PC-9 (cell line): ENCODE measurements around the gene PRDM10. TPM values are rescaled to one million over a fixed set of nuclear protein-coding genes. Genes with fewer than 3 reads are reported as not detected.
A peak's percentile ranks its signal among the peaks of the same experiment; 100 is the strongest.

ENCODE experiments used
- BruUV-seq: library from RNA; stranded (reverse); fragments of 400-500 nt; replicated peaks from 2 replicates; lab custom pipeline; 2021; lab: Mats Ljungman, UMichigan
- CTCF ChIA-PET: fragments of 300-600 bp; sonication (Branson Sonifier 250); formaldehyde crosslinking; loops from one replicate; lab custom pipeline; 2022; ENCODE audit warnings: antibody characterized with exemption; lab: Charles Lee
- POLR2A ChIA-PET: fragments of 300-600 bp; sonication (Branson Sonifier 250); formaldehyde crosslinking; loops from one replicate; lab custom pipeline; 2022; ENCODE audit warnings: antibody characterized with exemption; ENCODE audit not compliant: unreplicated experiment; lab: Charles Lee
- DNase-seq, 2 experiments: peaks; one replicate each; pipeline versions ENCODE4 v3.0.0 to v3.0.0-alpha.2; 2015 to 2022; ENCODE audit warnings: mixed read lengths in 1 of 2
- H2AFZ ChIP-seq: fragments of 200-600 bp; sonication (generic); 2 replicates; pipeline ENCODE4 v1.8.1; 2017; ENCODE audit warnings: antibody characterized with exemption
- H3F3A ChIP-seq: fragments of 200-600 bp; sonication (generic); 2 replicates; pipeline ENCODE4 v1.8.1; 2017; ENCODE audit warnings: antibody characterized with exemption, mild to moderate bottlenecking, low read depth; ENCODE audit not compliant: insufficient read depth
- H3K27ac ChIP-seq: fragments of 200-600 bp; sonication (generic); 2 replicates; pipeline ENCODE4 v1.6.1; 2016; ENCODE audit warnings: mixed run types
- H3K27me3 ChIP-seq: fragments of 200-600 bp; sonication (generic); 2 replicates; pipeline ENCODE4 v1.6.1; 2016; ENCODE audit warnings: low read depth, mixed run types; ENCODE audit not compliant: insufficient read depth
- H3K36me3 ChIP-seq: fragments of 200-600 bp; sonication (generic); 2 replicates; pipeline ENCODE4 v1.6.1; 2016; ENCODE audit warnings: low read depth, mixed run types
- H3K4me1 ChIP-seq: fragments of 200-600 bp; sonication (generic); replicated peaks from 2 replicates; pipeline ENCODE4 v1.6.1; 2016; ENCODE audit warnings: mixed run types; ENCODE audit not compliant: insufficient read depth
- H3K4me2 ChIP-seq: fragments of 200-600 bp; sonication (generic); 2 replicates; pipeline ENCODE4 v1.6.1; 2017; ENCODE audit warnings: mixed run types
- H3K4me3 ChIP-seq: fragments of 200-600 bp; sonication (generic); 2 replicates; pipeline ENCODE4 v1.6.1; 2016; ENCODE audit warnings: mixed run types
- H3K79me2 ChIP-seq: fragments of 200-600 bp; sonication (generic); 2 replicates; pipeline ENCODE4 v1.6.1; 2017; ENCODE audit warnings: low read depth, mixed run types
- H3K9me2 ChIP-seq: fragments of 200-600 bp; sonication (generic); 2 replicates; pipeline ENCODE4 v1.8.1; 2017; ENCODE audit warnings: mild to moderate bottlenecking; ENCODE audit not compliant: insufficient read depth
- H3K9me3 ChIP-seq: fragments of 200-600 bp; sonication (generic); 2 replicates; pipeline ENCODE4 v1.8.1; 2016; ENCODE audit warnings: low read depth; ENCODE audit not compliant: insufficient read depth
- H4K20me1 ChIP-seq: fragments of 200-600 bp; sonication (generic); 2 replicates; pipeline ENCODE4 v1.8.1; 2017; ENCODE audit not compliant: insufficient read depth
- EZH2 ChIP-seq: fragments of 200-600 bp; sonication (generic); IDR thresholded peaks from 2 replicates; pipeline ENCODE4 v1.8.0; 2017; ENCODE audit warnings: antibody characterized with exemption, low read depth
- intact Hi-C: fragments of 100-400 bp; cut with micrococcal nuclease; formaldehyde crosslinking; loops from one replicate; pipeline ENCODE4 v1.10.0; 2022; ENCODE audit not compliant: unreplicated experiment
- total RNA-seq: library from RNA; stranded (reverse); gene quantifications from 2 replicates; pipeline ENCODE4 v1.2.3, GENCODE V29; 2021
- TF ChIP-seq, protein P1 (sequence below): fragments of 200-600 bp; sonication (generic); conservative IDR thresholded peaks from 2 replicates; pipeline ENCODE4 v1.6.1; 2017; ENCODE audit warnings: mixed run types, antibody characterized with exemption, mild to moderate bottlenecking, moderate library complexity

The PRDM10 gene
- total RNA-seq, 1 experiment from 2014 or later: 14.6 TPM

DNA sequence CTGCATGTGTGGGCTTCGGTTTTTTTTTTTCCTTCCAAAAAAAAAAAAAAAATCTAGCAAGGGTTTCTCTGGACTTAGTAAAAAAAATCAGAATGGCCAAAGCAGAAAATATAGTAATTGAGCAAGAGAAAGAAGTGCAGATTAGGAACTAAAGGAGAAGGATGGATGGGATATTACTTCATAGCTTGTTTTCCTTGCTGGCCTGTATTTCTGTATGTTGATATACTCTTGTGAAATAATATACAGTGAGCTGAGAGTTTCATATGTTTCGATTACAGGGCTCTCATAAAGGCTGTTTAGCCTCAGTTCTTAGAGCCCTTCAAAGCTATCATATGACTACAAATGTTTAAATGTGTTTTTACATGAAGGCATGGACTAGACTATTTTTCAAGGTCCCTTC, 72.9 kb downstream of the PRDM10 start:
- no TSS peak for BruUV-seq
- Histone ChIP-seq H3K79me2 (no peaks in the 10 kb centered on the region), H3K9me2 (no peaks in the 10 kb centered on the region), H3K36me3 (0 out of 2 replicates have a peak, but pooled peaks cover 4% of the 10 kb centered on the region), H4K20me1 (no peaks in the 10 kb centered on the region), H3K27me3 (no peaks in the 10 kb centered on the region), H3K4me1 (peaks cover 21% of the 10 kb centered on the region), H3F3A (peaks cover 18% of the 10 kb centered on the region), H3K4me2 (peak overlapping the region; percentile 42), H3K4me3 (no peak overlapping the region), H3K27ac (peak overlapping the region; percentile 41; the same call in 1 of the 2 replicates), H2AFZ (no peak overlapping the region), H3K9me3 (no peaks in the 10 kb centered on the region)
- TF ChIP-seq, protein P1, sequence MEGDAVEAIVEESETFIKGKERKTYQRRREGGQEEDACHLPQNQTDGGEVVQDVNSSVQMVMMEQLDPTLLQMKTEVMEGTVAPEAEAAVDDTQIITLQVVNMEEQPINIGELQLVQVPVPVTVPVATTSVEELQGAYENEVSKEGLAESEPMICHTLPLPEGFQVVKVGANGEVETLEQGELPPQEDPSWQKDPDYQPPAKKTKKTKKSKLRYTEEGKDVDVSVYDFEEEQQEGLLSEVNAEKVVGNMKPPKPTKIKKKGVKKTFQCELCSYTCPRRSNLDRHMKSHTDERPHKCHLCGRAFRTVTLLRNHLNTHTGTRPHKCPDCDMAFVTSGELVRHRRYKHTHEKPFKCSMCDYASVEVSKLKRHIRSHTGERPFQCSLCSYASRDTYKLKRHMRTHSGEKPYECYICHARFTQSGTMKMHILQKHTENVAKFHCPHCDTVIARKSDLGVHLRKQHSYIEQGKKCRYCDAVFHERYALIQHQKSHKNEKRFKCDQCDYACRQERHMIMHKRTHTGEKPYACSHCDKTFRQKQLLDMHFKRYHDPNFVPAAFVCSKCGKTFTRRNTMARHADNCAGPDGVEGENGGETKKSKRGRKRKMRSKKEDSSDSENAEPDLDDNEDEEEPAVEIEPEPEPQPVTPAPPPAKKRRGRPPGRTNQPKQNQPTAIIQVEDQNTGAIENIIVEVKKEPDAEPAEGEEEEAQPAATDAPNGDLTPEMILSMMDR: no peak
- TF ChIP-seq EZH2: no peak
- DNase-seq: no peak
- ChIA-PET CTCF (no interaction called here), POLR2A (interaction anchor here (0.6 kb wide), 2 partner anchors 43 to 190 kb away, joined by 3 to 4 read pairs; no protein-coding TSS in a partner anchor)
- intact Hi-C loops: no loop called here

DNA sequence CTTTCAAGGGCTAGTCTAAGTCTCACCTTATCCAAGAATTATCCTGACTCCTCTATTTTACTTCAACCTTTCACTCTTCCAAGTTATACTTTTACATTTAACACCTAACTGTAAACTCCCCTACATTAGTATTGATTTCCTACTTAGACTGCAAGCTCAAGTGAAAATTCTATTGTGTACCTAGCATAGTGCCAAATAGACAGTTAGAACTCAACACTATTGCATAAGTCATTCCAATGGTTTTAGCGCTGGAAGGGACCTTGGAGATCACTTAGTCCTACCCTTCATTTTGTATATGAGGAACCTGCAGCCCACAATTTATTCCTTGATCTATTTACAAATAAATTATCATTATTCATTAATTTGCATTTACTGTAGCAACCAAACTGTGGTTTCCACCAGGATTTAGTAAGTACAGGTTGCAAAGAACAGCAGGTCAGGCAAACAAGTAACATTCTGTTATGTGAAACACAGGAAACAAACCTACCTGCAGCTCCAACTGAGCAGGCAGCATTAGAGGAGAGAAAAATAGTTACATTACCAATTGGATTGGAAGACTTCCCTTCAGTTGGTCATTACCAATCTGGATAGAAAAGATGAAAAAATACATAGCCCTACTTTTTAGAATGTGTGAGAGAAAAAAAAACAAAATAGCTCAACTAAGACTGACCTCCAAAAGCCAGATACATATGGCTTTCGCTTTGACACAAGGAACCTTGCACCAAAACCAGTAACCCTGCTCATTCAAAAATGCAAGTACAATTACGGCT, 73.5 kb downstream of the PRDM10 start:
- intact Hi-C loops: no loop called here
- Histone ChIP-seq H3K9me2 (no peaks in the 10 kb centered on the region), H4K20me1 (no peaks in the 10 kb centered on the region), H3K27ac (no peak overlapping the region), H3K27me3 (no peaks in the 10 kb centered on the region), H2AFZ (no peak overlapping the region), H3K4me2 (no peak overlapping the region), H3K9me3 (no peaks in the 10 kb centered on the region), H3K79me2 (no peaks in the 10 kb centered on the region), H3K4me3 (no peak overlapping the region), H3F3A (peaks cover 18% of the 10 kb centered on the region), H3K4me1 (peaks cover 21% of the 10 kb centered on the region), H3K36me3 (0 out of 2 replicates have a peak, but pooled peaks cover 4% of the 10 kb centered on the region)
- ChIA-PET POLR2A (no interaction called here), CTCF (no interaction called here)
- no TSS peak for BruUV-seq
- TF ChIP-seq EZH2: no peak
- TF ChIP-seq, protein P1: no peak
- DNase-seq: no peak

DNA sequence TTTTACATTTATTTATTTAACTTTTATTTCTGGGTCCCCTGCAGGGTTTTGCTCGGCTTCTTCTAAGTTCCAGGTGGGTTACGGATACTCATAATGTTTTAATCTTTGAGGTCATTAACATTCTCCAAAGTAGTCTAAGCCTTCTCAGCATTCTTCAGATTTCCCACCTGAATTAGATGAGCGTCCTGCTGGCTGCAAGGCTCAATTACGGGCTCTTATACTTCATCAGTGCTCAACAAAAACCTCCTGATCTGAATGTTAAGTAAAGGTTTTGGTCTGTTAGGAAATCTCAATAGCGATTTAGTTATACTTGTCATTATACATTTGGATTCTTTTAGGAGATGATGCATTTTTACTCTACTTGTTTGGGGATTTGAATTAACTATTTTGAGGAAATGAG, 80.0 kb downstream of the PRDM10 start:
- Histone ChIP-seq H3K27me3 (no peaks in the 10 kb centered on the region), H3K27ac (no peak overlapping the region), H3K4me3 (no peak overlapping the region), H3K79me2 (no peaks in the 10 kb centered on the region), H3F3A (no peaks in the 10 kb centered on the region), H4K20me1 (no peaks in the 10 kb centered on the region), H3K9me2 (no peaks in the 10 kb centered on the region), H3K4me1 (no peaks in the 10 kb centered on the region), H2AFZ (no peak overlapping the region), H3K36me3 (0 out of 2 replicates have a peak, but pooled peaks cover 4% of the 10 kb centered on the region), H3K4me2 (no peak overlapping the region; the same call in 1 of the 2 replicates), H3K9me3 (no peaks in the 10 kb centered on the region)
- ChIA-PET CTCF (interaction anchor here (0.7 to 1.8 kb wide), 6 partner anchors 179 to 562 kb away, joined by 3 to 27 read pairs (median 4); no protein-coding TSS in a partner anchor), POLR2A (no interaction called here)
- BruUV-seq: no TSS peak
- intact Hi-C loops: loop anchor here (1.0 to 5.0 kb wide), 4 partner anchors 80 to 510 kb away; partner anchors contain the start of gene PRDM10
- TF ChIP-seq EZH2: no peak
- TF ChIP-seq, protein P1: no peak
- DNase-seq: no peak
